Measurements from ENCODE around the gene LIPA. TPM values are rescaled to one million over a fixed set of nuclear protein-coding genes. Genes with fewer than 3 reads are reported as not detected.

LIPA gene
- total RNA-seq, 1 donor from 2014 or later, result 17.0 TPM

DNA sequence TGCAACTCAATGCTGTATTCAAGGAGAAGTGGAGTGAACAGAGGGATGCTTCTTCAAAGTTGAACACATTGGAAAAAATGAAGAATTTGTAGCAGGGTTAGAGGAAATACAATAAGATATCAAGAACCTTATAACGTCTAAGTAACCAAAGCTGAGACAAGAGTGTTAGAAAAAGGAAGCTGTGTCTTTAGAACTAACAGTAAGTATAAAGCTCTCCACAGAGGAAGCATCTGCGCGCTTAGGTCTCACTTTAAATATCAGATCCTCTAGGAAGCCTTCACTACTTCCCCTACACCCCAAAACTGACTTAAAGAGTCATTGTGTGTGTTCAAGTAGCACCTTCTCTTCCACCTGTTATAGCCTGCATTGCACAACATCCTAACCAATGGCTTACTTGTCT is 87.5 kb downstream of the LIPA start:
- Mint-ChIP-seq H3K27me3 (peaks cover 54% of the 10 kb centered on the region), H3K4me1 (ENCODE audit: low read depth) (no peaks in the 10 kb centered on the region), H3K9me3 (ENCODE audit: low read depth) (no peaks in the 10 kb centered on the region), H3K4me3 (ENCODE audit: low read depth) (no peak overlapping the region), H3K36me3 (ENCODE audit: insufficient read depth) (no peaks in the 10 kb centered on the region), H3K27ac (no peak overlapping the region)
- DNase-seq (ENCODE audit: low spot score, unreplicated experiment), result no peak
- no peak for TF ChIP-seq CTCF (IDR thresholded peaks at IDR 0.05; ENCODE audit: unreplicated experiment)

Other genes with a start within 250 kb of the LIPA start
- gene CH25H, start 44.5 kb downstream of the LIPA start, total RNA-seq, result not detected in 2 replicates
- not detected in 2 replicates for gene IFIT2, start 50.3 kb upstream of the LIPA start, total RNA-seq
- 0.16 TPM in 1 of 2 replicates, not detected in the other for gene IFIT3, start 76.2 kb upstream of the LIPA start, total RNA-seq
- not detected in 2 replicates for gene IFIT1B, start 126.3 kb upstream of the LIPA start, total RNA-seq
- 0.20 and 0.34 TPM in 2 replicates for gene IFIT1, start 140.8 kb upstream of the LIPA start, total RNA-seq
- gene IFIT5, start 162.8 kb upstream of the LIPA start, total RNA-seq, result 6.0 and 6.2 TPM in 2 replicates